H1 (cell line): Measurements from ENCODE around the gene MSI2. TPM values are rescaled to one million over a fixed set of nuclear protein-coding genes. Genes with fewer than 3 reads are reported as not detected.

Source experiments
- CTCF ChIA-PET: fragments of 300-600 bp; sonication (Branson Sonifier 250); formaldehyde crosslinking; loops from one replicate; lab custom pipeline; 2021; ENCODE audit not compliant: partially characterized antibody; lab: Charles Lee
- POLR2A ChIA-PET: fragments of 300-600 bp; sonication (Branson Sonifier 250); formaldehyde crosslinking; loops from one replicate; lab custom pipeline; 2021; ENCODE audit warnings: inconsistent platforms; ENCODE audit not compliant: partially characterized antibody; lab: Charles Lee
- DNase-seq, 2 experiments: peaks; one replicate each; pipeline versions ENCODE4 v3.0.0 to v3.0.0-alpha.2; 2010 to 2022; ENCODE audit warnings: low spot score in 2 of 2, low read depth in 1 of 2, mixed read lengths in 1 of 2
- FAIRE-seq: peaks from 2 replicates; lab custom pipeline; 2011; peaks lifted over from hg19 to GRCh38; lab: Jason Lieb, UNC
- H2AFZ ChIP-seq: 2 replicates; pipeline ENCODE4 v1.8.1; 2012; ENCODE audit warnings: low read length, inconsistent platforms
- H2AK5ac ChIP-seq: 2 replicates; pipeline ENCODE4 v1.6.1; 2013; ENCODE audit warnings: low read depth, low read length
- H2BK120ac ChIP-seq: replicated peaks from 2 replicates; pipeline ENCODE3; 2013; ENCODE audit warnings: low read depth, low read length, inconsistent platforms
- H2BK12ac ChIP-seq: 2 replicates; pipeline ENCODE4 v1.6.1; 2013; ENCODE audit warnings: low read depth, low read length
- H2BK15ac ChIP-seq: 2 replicates; pipeline ENCODE4 v1.6.1; 2013; ENCODE audit warnings: low read length
- H2BK20ac ChIP-seq: 2 replicates; pipeline ENCODE4 v1.6.1; 2013; ENCODE audit warnings: low read length
- H2BK5ac ChIP-seq: 2 replicates; pipeline ENCODE4 v1.6.1; 2013; ENCODE audit warnings: low read depth, low read length
- H3K14ac ChIP-seq: 2 replicates; pipeline ENCODE4 v1.6.1; 2013; ENCODE audit warnings: inconsistent platforms; ENCODE audit not compliant: insufficient read length
- H3K18ac ChIP-seq: 2 replicates; pipeline ENCODE4 v1.6.1; 2013; ENCODE audit warnings: low read length; ENCODE audit errors: extremely low read depth
- H3K23ac ChIP-seq: 2 replicates; pipeline ENCODE4 v1.6.1; 2013; ENCODE audit warnings: inconsistent platforms; ENCODE audit not compliant: insufficient read length
- H3K23me2 ChIP-seq: 2 replicates; pipeline ENCODE4 v1.6.1; 2013; ENCODE audit warnings: low read depth, low read length
- H3K27ac ChIP-seq: 2 replicates; pipeline ENCODE4 v1.6.1; 2011; ENCODE audit warnings: low read depth, low read length, inconsistent platforms
- H3K27me3 ChIP-seq, 4 experiments: replicated peaks in 1 of 4; 1 replicate in 1 of 4; 2 replicates in 3 of 4; pipeline versions ENCODE4 v1.6.1 to v1.8.1; 2011 to 2013; ENCODE audit warnings: low read length in 3 of 4, mild to moderate bottlenecking in 3 of 4, inconsistent platforms in 2 of 4, mixed read lengths in 2 of 4, moderate library complexity in 1 of 4; ENCODE audit not compliant: control insufficient read depth in 3 of 4, insufficient read depth in 3 of 4; ENCODE audit errors: extremely low read depth in 1 of 4
- H3K36me3 ChIP-seq, 4 experiments: 2 replicates each; pipeline versions ENCODE4 v1.6.1 to v1.8.1; 2011 to 2013; ENCODE audit warnings: mild to moderate bottlenecking in 4 of 4, low read length in 3 of 4, moderate library complexity in 2 of 4, control low read depth in 1 of 4, inconsistent platforms in 1 of 4; ENCODE audit not compliant: insufficient read depth in 4 of 4, control insufficient read depth in 2 of 4
- H3K4ac ChIP-seq: replicated peaks from 2 replicates; pipeline ENCODE3; 2013; ENCODE audit warnings: low read length, low read depth, mixed read lengths, inconsistent platforms; ENCODE audit not compliant: insufficient read length
- H3K4me1 ChIP-seq, 4 experiments: replicated peaks in 1 of 4; 1 replicate in 1 of 4; 2 replicates in 3 of 4; pipeline versions ENCODE4 v1.6.1 to v1.8.1; 2011 to 2013; ENCODE audit warnings: low read length in 3 of 4, inconsistent platforms in 2 of 4, mixed read lengths in 1 of 4; ENCODE audit not compliant: insufficient read depth in 4 of 4, control insufficient read depth in 3 of 4
- H3K4me2 ChIP-seq, 2 experiments: 2 replicates each; pipeline versions ENCODE4 v1.6.1 to v1.8.1; 2011 to 2013; ENCODE audit warnings: low read depth in 2 of 2, low read length in 2 of 2, control low read depth in 1 of 2, inconsistent platforms in 1 of 2, mild to moderate bottlenecking in 1 of 2; ENCODE audit not compliant: insufficient read depth in 1 of 2
- H3K4me3 ChIP-seq, 4 experiments: fragments of 200-600, 300-600 bp in 1 of 4; sonication (generic), shearing (Covaris generic), sonication (Bioruptor Twin) in 1 of 4; 2 replicates each; pipeline versions ENCODE4 v1.5.1 to v1.8.1; 2011 to 2016; ENCODE audit warnings: low read length in 4 of 4, low read depth in 3 of 4, control low read depth in 2 of 4, inconsistent platforms in 2 of 4, mild to moderate bottlenecking in 2 of 4, mixed read lengths in 1 of 4, moderate library complexity in 1 of 4; ENCODE audit not compliant: insufficient read depth in 2 of 4; ENCODE audit errors: extremely low read depth in 1 of 4
- H3K56ac ChIP-seq: replicated peaks from 2 replicates; pipeline ENCODE3; 2013; ENCODE audit warnings: low read depth, mild to moderate bottlenecking, mixed read lengths, low read length, inconsistent platforms; ENCODE audit not compliant: insufficient read length
- H3K79me1 ChIP-seq: 2 replicates; pipeline ENCODE4 v1.6.1; 2013; ENCODE audit warnings: low read depth, low read length, control low read depth
- H3K79me2 ChIP-seq, 2 experiments: 2 replicates each; pipeline versions ENCODE4 v1.6.1 to v1.8.1; 2012 to 2013; ENCODE audit warnings: low read length in 2 of 2, mild to moderate bottlenecking in 2 of 2, inconsistent platforms in 1 of 2; ENCODE audit not compliant: insufficient read depth in 2 of 2, control insufficient read depth in 1 of 2
- H3K9ac ChIP-seq, 4 experiments: replicated peaks in 1 of 4; 1 replicate in 1 of 4; 2 replicates in 3 of 4; pipeline versions ENCODE4 v1.6.1 to v1.8.1; 2011 to 2013; ENCODE audit warnings: low read depth in 3 of 4, low read length in 3 of 4, control low read depth in 2 of 4, mild to moderate bottlenecking in 2 of 4, moderate library complexity in 2 of 4, inconsistent platforms in 1 of 4; ENCODE audit errors: extremely low read depth in 1 of 4
- H3K9me3 ChIP-seq, 2 experiments: 2 replicates each; pipeline versions ENCODE4 v1.6.1 to v1.8.1; 2012 to 2013; ENCODE audit warnings: mild to moderate bottlenecking in 2 of 2, moderate library complexity in 2 of 2, control low read depth in 1 of 2, inconsistent platforms in 1 of 2, low read depth in 1 of 2, low read length in 1 of 2, mixed read lengths in 1 of 2; ENCODE audit not compliant: insufficient read depth in 2 of 2
- H4K20me1 ChIP-seq, 2 experiments: replicated peaks in 1 of 2; 2 replicates each; pipeline versions ENCODE3 to v1.8.1; 2011 to 2013; ENCODE audit warnings: inconsistent platforms in 2 of 2, low read length in 2 of 2, mild to moderate bottlenecking in 1 of 2; ENCODE audit not compliant: insufficient read depth in 2 of 2, control insufficient read depth in 1 of 2
- H4K5ac ChIP-seq: 2 replicates; pipeline ENCODE4 v1.6.1; 2013; ENCODE audit warnings: low read length, low read depth, mixed read lengths, inconsistent platforms; ENCODE audit not compliant: insufficient read length
- H4K8ac ChIP-seq: 2 replicates; pipeline ENCODE4 v1.8.0; 2013; ENCODE audit warnings: mild to moderate bottlenecking, moderate library complexity, low read length, inconsistent platforms; ENCODE audit not compliant: insufficient read depth; ENCODE audit errors: extremely low read depth
- H4K91ac ChIP-seq: replicated peaks from 2 replicates; pipeline ENCODE3; 2013; ENCODE audit warnings: low read length, mixed read lengths, inconsistent platforms; ENCODE audit not compliant: insufficient read length
- EP300 ChIP-seq, 2 experiments: IDR thresholded peaks; 1 replicate in 1 of 2; 2 replicates in 1 of 2; pipeline ENCODE4 v1.6.1; 2011 to 2012; ENCODE audit warnings: low read depth in 2 of 2, low read length in 2 of 2, mild to moderate bottlenecking in 2 of 2, borderline replicate concordance in 1 of 2, inconsistent platforms in 1 of 2, moderate library complexity in 1 of 2
- WGBS, 2 experiments: shearing (Covaris generic) in 1 of 2; methylation state at CpG; one replicate each; pipeline versions ENCODE4 v1.1.6 to v1.1.7; 2013 to 2015; ENCODE audit warnings: low lambda C conversion rate in 2 of 2, mixed read lengths in 2 of 2, inconsistent platforms in 1 of 2, low coverage in 1 of 2, missing lambda C conversion rate in 1 of 2; ENCODE audit not compliant: insufficient replicate concordance in 2 of 2, insufficient coverage in 1 of 2, insufficient read length in 1 of 2; ENCODE audit errors: extremely low coverage in 1 of 2, missing lambda C conversion rate in 1 of 2; 5-methylcytosine and 5-hydroxymethylcytosine counted together
- polyA plus RNA-seq, 7 experiments: library from polyadenylated mRNA; depleted of rRNA in 3 of 7; stranded (reverse) in 5 of 7; unstranded in 2 of 7; fragments of >200 nt in 5 of 7; fragments of 200-250 nt in 2 of 7; gene quantifications; 1 replicate in 5 of 7; 2 replicates in 1 of 7; 4 replicates in 1 of 7; pipeline versions ENCODE4 v1.2.1 to v1.2.3, GENCODE V29; 2011 to 2013; ENCODE audit warnings: missing spikeins in 2 of 7, mixed read lengths in 2 of 7
- total RNA-seq: library from RNA; stranded (reverse); fragmentation: NEBNext Ultra II Directional; extraction: Animal tissue kit (Norgen Biotek cat#: 25700); gene quantifications from 2 replicates; pipeline ENCODE4 v1.2.1, GENCODE V29; 2021

MSI2 gene
- total and polyA plus RNA-seq, 2 of the 8 experiments (the other 6 are each of a cell fraction or from before 2014, with no cell fraction given), result 36.7 to 80.6 TPM

DNA sequence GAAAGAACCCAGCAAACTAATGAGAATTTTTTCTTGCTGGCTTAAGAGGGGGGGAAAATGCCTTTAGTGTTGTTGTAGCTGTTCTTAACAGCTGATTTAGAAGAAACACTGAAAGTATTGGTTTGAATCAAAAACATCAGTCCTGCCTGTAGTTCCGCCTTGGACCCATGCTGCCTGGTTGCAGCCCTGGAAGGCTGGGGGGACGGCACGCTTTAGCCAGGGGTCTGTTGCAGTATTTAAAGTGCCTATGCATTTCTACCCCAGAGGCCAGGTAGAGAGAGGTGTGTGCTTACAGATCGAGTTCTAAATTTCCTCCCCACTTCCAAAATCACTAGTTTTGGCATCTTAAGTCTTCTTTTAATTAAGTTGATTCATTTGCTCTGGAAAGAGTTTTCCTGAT lies 286.9 kb downstream of the MSI2 start:
- Histone ChIP-seq H4K20me1 (peaks cover 0 to 3% of the 10 kb centered on the region in 2 experiments), H3K4me2 (no peak overlapping the region), H3K18ac (no peak overlapping the region), H3K23me2 (no peaks in the 10 kb centered on the region), H4K8ac (no peak overlapping the region), H3K56ac (no peak overlapping the region), H2BK12ac (no peak overlapping the region), H2BK20ac (no peak overlapping the region), H3K9me3 (no peaks in the 10 kb centered on the region), H2BK5ac (no peak overlapping the region), H3K27me3 (no peaks in the 10 kb centered on the region), H3K27ac (no peak overlapping the region), H3K36me3 (peaks cover 0 to 2% (median 0%) of the 10 kb centered on the region in 4 experiments; a peak in 1 of 8 replicates), H2AFZ (no peak overlapping the region), H4K91ac (no peak overlapping the region), H3K4me1 (peaks cover 2 to 22% (median 15%) of the 10 kb centered on the region in 4 experiments), H3K4me3 (no peak overlapping the region), H3K9ac (no peak overlapping the region), H3K23ac (no peak overlapping the region), H2BK120ac (no peak overlapping the region), H3K14ac (no peak overlapping the region), H2BK15ac (no peak overlapping the region), H4K5ac (no peak overlapping the region), H3K79me1 (0 out of 2 replicates have a peak, but pooled peaks cover 4% of the 10 kb centered on the region), H3K79me2 (no peaks in the 10 kb centered on the region; a peak in 1 of 4 replicates), H3K4ac (no peak overlapping the region), H2AK5ac (no peak overlapping the region)
- ChIA-PET CTCF (interaction anchor here (0.8 to 9.7 kb wide), 6 partner anchors 9 to 300 kb away, joined by 3 to 98 read pairs (median 4); no protein-coding TSS in a partner anchor), POLR2A (no interaction called here)
- DNase-seq, result no peak
- FAIRE-seq, result no peak
- WGBS, 2 experiments, result 93% methylated on average over 4 of the region's 4 CpGs; no CpG with 5 or more reads in 1 of the 2 experiments
- TF ChIP-seq EP300 (IDR thresholded peaks at IDR 0.05; ENCODE audit: borderline replicate concordance in 1 of 2, low read depth in 2 of 2, low read length in 2 of 2), result no peak
